HG02763 (cell line): Measurements from ENCODE around the gene RGS11.

Experiments used
- ATAC-seq: cut with Tn5 transposase; IDR thresholded peaks from one replicate; pipeline ENCODE4 v1.9.1; 2021; ENCODE audit warnings: mild to moderate bottlenecking, moderate library complexity; ENCODE audit not compliant: unreplicated experiment

The RGS11 gene

GRCh38 chr16:275786-276232 lies at the start of gene RGS11:
RGS11 (minus strand) TSS chr16:275944; CDS start chr16:275911, 33 bp downstream.
- ATAC-seq: no peak

GRCh38 chr16:324451-325334 lies 48.9 kb upstream of the RGS11 start:
- ATAC-seq: no peak

- no peak for ATAC-seq
Observed at GRCh38 chr16:324201-324450, 48.4 kb upstream of the RGS11 start.

- no peak for ATAC-seq
Observed at GRCh38 chr16:322476-323143, 46.9 kb upstream of the RGS11 start.

- no peak for ATAC-seq
Observed at GRCh38 chr16:321532-321931, 45.8 kb upstream of the RGS11 start.

- no peak for ATAC-seq
Observed at GRCh38 chr16:320206-320605, 44.5 kb upstream of the RGS11 start.

- no peak for ATAC-seq
Observed at GRCh38 chr16:318628-319027, 42.9 kb upstream of the RGS11 start.

- ATAC-seq: no peak
Observed at GRCh38 chr16:317583-317982, 41.8 kb upstream of the RGS11 start.

GRCh38 chr16:316741-317464 lies 41.2 kb upstream of the RGS11 start:
- ATAC-seq: no peak

GRCh38 chr16:314795-315299 lies 39.1 kb upstream of the RGS11 start:
- no peak for ATAC-seq

- no peak for ATAC-seq
Observed at GRCh38 chr16:314351-314750, 38.6 kb upstream of the RGS11 start.

- ATAC-seq: no peak
Observed at GRCh38 chr16:311725-312124, 36.0 kb upstream of the RGS11 start.

- no peak for ATAC-seq
Observed at GRCh38 chr16:309476-309875, 33.7 kb upstream of the RGS11 start.

- ATAC-seq: no peak
Observed at GRCh38 chr16:307691-308312, 32.1 kb upstream of the RGS11 start.

- ATAC-seq: no peak
Observed at GRCh38 chr16:306911-307370, 31.2 kb upstream of the RGS11 start.

- ATAC-seq: no peak
Observed at GRCh38 chr16:305916-306626, 30.3 kb upstream of the RGS11 start.

GRCh38 chr16:303760-304505 lies 28.2 kb upstream of the RGS11 start:
- no peak for ATAC-seq

- ATAC-seq: no peak
Observed at GRCh38 chr16:301950-302349, 26.2 kb upstream of the RGS11 start.

- no peak for ATAC-seq
Observed at GRCh38 chr16:301235-301634, 25.5 kb upstream of the RGS11 start.

- ATAC-seq: no peak
Observed at GRCh38 chr16:297832-298231, 22.1 kb upstream of the RGS11 start.
